ENCODE data around the gene NKX1-1.
A peak's percentile ranks its signal among the peaks of the same experiment; 100 is the strongest.

NKX1-1 gene

DNA sequence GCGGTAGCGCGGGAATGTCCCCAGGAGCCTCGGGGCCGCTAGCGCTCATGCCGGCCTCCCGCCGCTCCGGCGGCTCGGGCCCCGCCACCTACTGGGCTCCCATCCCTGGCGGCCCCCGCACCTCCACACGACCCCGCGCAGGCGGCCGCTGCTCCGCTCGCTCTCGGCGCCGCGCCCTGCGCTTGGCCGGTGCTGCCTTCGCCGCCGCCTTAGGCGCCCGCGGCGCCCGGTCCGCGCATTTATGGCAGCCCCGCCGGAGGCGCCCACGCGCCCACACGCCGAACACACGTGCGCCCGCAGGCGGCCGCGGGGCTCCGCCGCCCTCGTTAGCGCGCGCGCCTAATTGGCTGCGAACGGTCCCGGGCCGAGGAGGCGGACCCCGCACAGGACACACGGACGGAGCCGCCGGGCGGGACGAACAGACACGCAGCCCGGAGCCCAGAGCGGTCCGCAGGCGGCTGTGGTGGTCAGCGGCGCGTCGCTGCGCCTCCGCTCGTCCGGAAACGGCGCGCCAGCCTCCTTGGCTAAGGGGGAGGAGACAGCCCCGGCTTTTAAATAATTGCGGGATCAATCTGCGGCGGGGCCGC lies at the start of gene NKX1-1:
Gene NKX1-1 (minus strand): TSS at position 49 of the 587 bp plus-strand sequence. CDS start 0 bp downstream, at position 49.
- peak within 1 kb of the TSS; percentile 32 for H3K9ac ChIP-seq (ENCODE audit: insufficient read length, low read depth)
- H3K27me3 ChIP-seq (ENCODE audit: insufficient read depth, insufficient read length): peaks cover 100% of the 10 kb centered on the region
- no peak for TF ChIP-seq YY1 (IDR thresholded peaks at IDR 0.05; ENCODE audit: insufficient read depth, insufficient read length)
- TF ChIP-seq SUZ12 (IDR thresholded peaks at IDR 0.05; ENCODE audit: extremely low read depth, insufficient read depth, insufficient read length): peak; percentile 28
- TF ChIP-seq ZNF274 (IDR thresholded peaks at IDR 0.05; ENCODE audit: low read depth, low read length): no peak
- H3K4me3 ChIP-seq (ENCODE audit: insufficient read length, low read depth): peak within 1 kb of the TSS; percentile 18
- H3K9me3 ChIP-seq (ENCODE audit: insufficient read depth, low read length): no peaks in the 10 kb centered on the region
- DNase-seq (ENCODE audit: low read depth, low spot score): no peak
- no peaks in the 10 kb centered on the region for H3K36me3 ChIP-seq (ENCODE audit: insufficient read depth, insufficient read length, low read length)
- H3K4me1 ChIP-seq (ENCODE audit: insufficient read depth, insufficient read length): peaks cover 21% of the 10 kb centered on the region

- TF ChIP-seq SUZ12 (IDR thresholded peaks at IDR 0.05; ENCODE audit: extremely low read depth, insufficient read depth, insufficient read length) (no peak), ZNF274 (IDR thresholded peaks at IDR 0.05; ENCODE audit: low read depth, low read length) (no peak), YY1 (IDR thresholded peaks at IDR 0.05; ENCODE audit: insufficient read depth, insufficient read length) (no peak)
- peaks cover 87% of the 10 kb centered on the region for H3K27me3 ChIP-seq (ENCODE audit: insufficient read depth, insufficient read length)
- no peak overlapping the region for H3K9ac ChIP-seq (ENCODE audit: insufficient read length, low read depth)
- no peak for DNase-seq (ENCODE audit: low read depth, low spot score)
- peaks cover 7% of the 10 kb centered on the region for H3K4me1 ChIP-seq (ENCODE audit: insufficient read depth, insufficient read length)
- H3K9me3 ChIP-seq (ENCODE audit: insufficient read depth, low read length): peaks cover 30% of the 10 kb centered on the region; the same call in 1 of the 2 replicates
- H3K4me3 ChIP-seq (ENCODE audit: insufficient read length, low read depth): no peak overlapping the region
- no peaks in the 10 kb centered on the region for H3K36me3 ChIP-seq (ENCODE audit: insufficient read depth, insufficient read length, low read length)
These were observed 47.5 kb upstream of the NKX1-1 start for GRCh38 chr4:1453731-1454130.

- Histone ChIP-seq H3K36me3 (ENCODE audit: insufficient read depth, insufficient read length, low read length) (no peaks in the 10 kb centered on the region), H3K9ac (ENCODE audit: insufficient read length, low read depth) (no peak overlapping the region), H3K27me3 (ENCODE audit: insufficient read depth, insufficient read length) (peaks cover 82% of the 10 kb centered on the region), H3K4me1 (ENCODE audit: insufficient read depth, insufficient read length) (peaks cover 3% of the 10 kb centered on the region), H3K9me3 (ENCODE audit: insufficient read depth, low read length) (peaks cover 28% of the 10 kb centered on the region; the same call in 1 of the 2 replicates), H3K4me3 (ENCODE audit: insufficient read length, low read depth) (no peak overlapping the region)
- no peak for TF ChIP-seq YY1 (IDR thresholded peaks at IDR 0.05; ENCODE audit: insufficient read depth, insufficient read length)
- TF ChIP-seq ZNF274 (IDR thresholded peaks at IDR 0.05; ENCODE audit: low read depth, low read length): no peak
- TF ChIP-seq SUZ12 (IDR thresholded peaks at IDR 0.05; ENCODE audit: extremely low read depth, insufficient read depth, insufficient read length): no peak
- DNase-seq (ENCODE audit: low read depth, low spot score): no peak
These were observed 46.3 kb upstream of the NKX1-1 start for GRCh38 chr4:1452431-1453051.

- H3K4me3 ChIP-seq (ENCODE audit: insufficient read length, low read depth): no peak overlapping the region
- no peaks in the 10 kb centered on the region for H3K36me3 ChIP-seq (ENCODE audit: insufficient read depth, insufficient read length, low read length)
- no peak overlapping the region for H3K9ac ChIP-seq (ENCODE audit: insufficient read length, low read depth)
- H3K4me1 ChIP-seq (ENCODE audit: insufficient read depth, insufficient read length): peaks cover 3% of the 10 kb centered on the region
- DNase-seq (ENCODE audit: low read depth, low spot score): no peak
- peaks cover 20% of the 10 kb centered on the region; the same call in 1 of the 2 replicates for H3K9me3 ChIP-seq (ENCODE audit: insufficient read depth, low read length)
- TF ChIP-seq SUZ12 (IDR thresholded peaks at IDR 0.05; ENCODE audit: extremely low read depth, insufficient read depth, insufficient read length) (no peak), ZNF274 (IDR thresholded peaks at IDR 0.05; ENCODE audit: low read depth, low read length) (no peak), YY1 (IDR thresholded peaks at IDR 0.05; ENCODE audit: insufficient read depth, insufficient read length) (no peak)
- peaks cover 82% of the 10 kb centered on the region for H3K27me3 ChIP-seq (ENCODE audit: insufficient read depth, insufficient read length)
These were observed 45.5 kb upstream of the NKX1-1 start for GRCh38 chr4:1451752-1452122.

DNA sequence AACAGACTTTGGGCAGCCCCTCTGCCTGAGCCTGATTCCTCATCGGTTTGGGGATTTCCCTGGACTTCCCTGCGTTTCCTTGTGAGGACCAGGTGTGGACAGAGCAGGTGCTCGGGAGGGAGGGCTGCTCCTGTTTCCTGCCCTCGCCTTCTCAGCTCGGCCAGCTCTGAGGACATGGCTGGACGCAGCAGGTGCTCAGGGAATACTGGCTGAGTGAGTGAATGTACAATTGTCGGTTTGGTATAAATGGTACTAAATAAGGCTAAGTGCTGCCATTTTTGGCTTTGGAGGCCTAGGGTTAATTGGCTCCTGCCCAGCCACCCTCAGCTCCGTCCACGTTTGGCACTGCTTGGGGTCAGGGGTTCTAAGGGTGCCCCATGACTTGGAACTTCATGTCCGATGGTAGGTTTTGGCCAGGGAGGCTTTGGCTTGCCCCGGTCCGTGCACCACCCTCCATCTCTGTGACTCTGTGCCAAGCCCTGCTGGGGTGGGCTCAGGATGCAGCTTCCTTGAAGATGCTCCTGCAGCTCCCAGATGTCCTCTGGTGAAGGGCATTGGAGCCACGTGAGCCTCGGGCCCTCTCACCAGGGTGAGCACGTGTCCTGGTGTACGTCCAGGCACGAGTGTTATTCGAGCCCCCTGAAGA lies 45.0 kb upstream of the NKX1-1 start:
- Histone ChIP-seq H3K36me3 (ENCODE audit: insufficient read depth, insufficient read length, low read length) (no peaks in the 10 kb centered on the region), H3K4me3 (ENCODE audit: insufficient read length, low read depth) (no peak overlapping the region), H3K4me1 (ENCODE audit: insufficient read depth, insufficient read length) (peaks cover 3% of the 10 kb centered on the region), H3K27me3 (ENCODE audit: insufficient read depth, insufficient read length) (peaks cover 80% of the 10 kb centered on the region), H3K9ac (ENCODE audit: insufficient read length, low read depth) (no peak overlapping the region), H3K9me3 (ENCODE audit: insufficient read depth, low read length) (peaks cover 17% of the 10 kb centered on the region; the same call in 1 of the 2 replicates)
- DNase-seq (ENCODE audit: low read depth, low spot score): no peak
- TF ChIP-seq YY1 (IDR thresholded peaks at IDR 0.05; ENCODE audit: insufficient read depth, insufficient read length) (no peak), ZNF274 (IDR thresholded peaks at IDR 0.05; ENCODE audit: low read depth, low read length) (no peak)

GRCh38 chr4:1449833-1450741 lies 43.8 kb upstream of the NKX1-1 start:
- Histone ChIP-seq H3K36me3 (ENCODE audit: insufficient read depth, insufficient read length, low read length) (no peaks in the 10 kb centered on the region), H3K27me3 (ENCODE audit: insufficient read depth, insufficient read length) (peaks cover 74% of the 10 kb centered on the region), H3K9me3 (ENCODE audit: insufficient read depth, low read length) (peaks cover 6% of the 10 kb centered on the region; the same call in 1 of the 2 replicates), H3K9ac (ENCODE audit: insufficient read length, low read depth) (no peak overlapping the region), H3K4me3 (ENCODE audit: insufficient read length, low read depth) (no peak overlapping the region), H3K4me1 (ENCODE audit: insufficient read depth, insufficient read length) (peaks cover 3% of the 10 kb centered on the region)
- TF ChIP-seq SUZ12 (IDR thresholded peaks at IDR 0.05; ENCODE audit: extremely low read depth, insufficient read depth, insufficient read length): no peak
- no peak for TF ChIP-seq ZNF274 (IDR thresholded peaks at IDR 0.05; ENCODE audit: low read depth, low read length)
- no peak for TF ChIP-seq YY1 (IDR thresholded peaks at IDR 0.05; ENCODE audit: insufficient read depth, insufficient read length)
- no peak for DNase-seq (ENCODE audit: low read depth, low spot score)
